ENCODE measurements around the gene ZNF844.

GRCh38 chr19:12098040-12098439 is 33.5 kb downstream of the ZNF844 start:
- TF ChIP-seq CTCF (IDR thresholded peaks at IDR 0.05) (no peak), POLR2A (IDR thresholded peaks at IDR 0.05) (no peak)
